MCF 10A (cell line): ENCODE data around the gene PRPF4. TPM values are rescaled to one million over a fixed set of nuclear protein-coding genes. Genes with fewer than 3 reads are reported as not detected.

Source experiments
- BruUV-seq: library from RNA; stranded (reverse); fragments of 400-500 nt; replicated peaks from 2 replicates; lab custom pipeline; 2021; lab: Mats Ljungman, UMichigan
- CTCF ChIA-PET: fragments of 300-600 bp; sonication (Branson Sonifier 250); formaldehyde crosslinking; extraction: SDS; loops from one replicate; lab custom pipeline; 2021; ENCODE audit warnings: antibody characterized with exemption, inconsistent platforms; lab: Yijun Ruan, JAX
- POLR2A ChIA-PET: fragments of 300-600, 350-650 bp; sonication (Branson Sonifier 250); formaldehyde crosslinking; extraction: SDS; loops from one replicate; lab custom pipeline; 2020; ENCODE audit warnings: antibody characterized with exemption, inconsistent platforms; lab: Yijun Ruan, JAX
- DNase-seq: peaks from one replicate; pipeline ENCODE4 v3.0.0-alpha.2; 2018; ENCODE audit not compliant: unreplicated experiment
- H3K27ac Mint-ChIP-seq: one replicate; pipeline ENCODE4 v1.8.0; 2022; ENCODE audit warnings: mild to moderate bottlenecking, low read depth, mixed read lengths; ENCODE audit not compliant: unreplicated experiment
- H3K27me3 Mint-ChIP-seq: one replicate; pipeline ENCODE4 v1.8.0; 2022; ENCODE audit warnings: mixed read lengths; ENCODE audit not compliant: insufficient read depth, unreplicated experiment
- H3K36me3 Mint-ChIP-seq: one replicate; pipeline ENCODE4 v1.8.0; 2022; ENCODE audit warnings: mild to moderate bottlenecking, moderate library complexity, mixed read lengths; ENCODE audit not compliant: insufficient read depth, unreplicated experiment
- H3K4me1 Mint-ChIP-seq: one replicate; pipeline ENCODE4 v1.8.0; 2022; ENCODE audit warnings: mixed read lengths; ENCODE audit not compliant: insufficient read depth, unreplicated experiment
- H3K4me3 Mint-ChIP-seq: one replicate; pipeline ENCODE4 v1.8.0; 2022; ENCODE audit warnings: mild to moderate bottlenecking, moderate library complexity, mixed read lengths; ENCODE audit not compliant: unreplicated experiment
- H3K9me3 Mint-ChIP-seq: one replicate; pipeline ENCODE4 v1.8.0; 2022; ENCODE audit warnings: mixed read lengths; ENCODE audit not compliant: unreplicated experiment
- CTCF ChIP-seq: fragments of 200-600 bp; IDR thresholded peaks from one replicate; pipeline ENCODE4 v1.8.0; 2022; ENCODE audit warnings: antibody characterized with exemption, mild to moderate bottlenecking; ENCODE audit not compliant: unreplicated experiment
- intact Hi-C: fragments of 100-400 bp; cut with micrococcal nuclease; formaldehyde crosslinking; loops from 2 replicates; pipeline ENCODE4 v1.14.1; 2022
- total RNA-seq: library from RNA; stranded (reverse); gene quantifications from 2 replicates; pipeline ENCODE4 v1.2.3, GENCODE V29; 2022

Gene PRPF4
- total RNA-seq, 1 experiment from 2014 or later, result 37.3 TPM

- H3K4me3 Mint-ChIP-seq, result no peak overlapping the region
- H3K4me1 Mint-ChIP-seq, result peaks cover 5% of the 10 kb centered on the region
- ChIA-PET POLR2A (no interaction called here), CTCF (interaction anchor here (0.6 to 1.7 kb wide), 4 partner anchors 30 to 561 kb away, joined by 3 to 8 read pairs (median 3); no protein-coding TSS in a partner anchor)
- H3K27ac Mint-ChIP-seq, result no peak overlapping the region
- BruUV-seq, result no TSS peak
- intact Hi-C loops, result loop anchor here (10.0 kb wide), 1 partner anchor 295 kb away; no protein-coding TSS in a partner anchor
- DNase-seq, result peak; percentile 32
- no peaks in the 10 kb centered on the region for H3K9me3 Mint-ChIP-seq
- H3K36me3 Mint-ChIP-seq, result peaks cover 13% of the 10 kb centered on the region
- peaks cover 47% of the 10 kb centered on the region for H3K27me3 Mint-ChIP-seq
- no peak for TF ChIP-seq CTCF
Measured at GRCh38 chr9:113299800-113300292, 24.4 kb downstream of the PRPF4 start.

GRCh38 chr9:113301548-113301947 lies 26.1 kb downstream of the PRPF4 start:
- DNase-seq, result no peak
- POLR2A ChIA-PET, result interaction anchor here (0.9 kb wide), 1 partner anchor 86 kb away, joined by 3 read pairs; no protein-coding TSS in a partner anchor

GRCh38 chr9:113302792-113303418 lies 27.4 kb downstream of the PRPF4 start, which contains the start of gene RNF183:
Gene RNF183, minus strand, starts transcription at chr9:113303376. Its CDS starts 5,192 bp downstream, at chr9:113298184.
- TF ChIP-seq CTCF, result no peak
- peaks cover 47% of the 10 kb centered on the region for H3K27me3 Mint-ChIP-seq
- peaks cover 13% of the 10 kb centered on the region for H3K36me3 Mint-ChIP-seq
- intact Hi-C loops, result loop anchor here (10.0 kb wide), 1 partner anchor 292 kb away; no protein-coding TSS in a partner anchor
- BruUV-seq, result no TSS peak
- DNase-seq, result no peak
- ChIA-PET POLR2A (interaction anchor here (0.6 kb wide), 1 partner anchor 1064 kb away, joined by 5 read pairs; no protein-coding TSS in a partner anchor), CTCF (interaction anchor here (0.6 kb wide), 1 partner anchor 1706 kb away, joined by 4 read pairs; no protein-coding TSS in a partner anchor)
- H3K4me3 Mint-ChIP-seq, result no peak within 1 kb of the TSS
- no peak within 1 kb of the TSS for H3K27ac Mint-ChIP-seq
- H3K9me3 Mint-ChIP-seq, result no peaks in the 10 kb centered on the region
- peaks cover 5% of the 10 kb centered on the region for H3K4me1 Mint-ChIP-seq

More at GRCh38 chr9:113301548-113301947, 26.1 kb downstream of the PRPF4 start:
- no peak for TF ChIP-seq CTCF
- H3K27me3 Mint-ChIP-seq, result peaks cover 47% of the 10 kb centered on the region
- no TSS peak for BruUV-seq
- H3K27ac Mint-ChIP-seq, result no peak overlapping the region
- intact Hi-C loops, result loop anchor here (10.0 kb wide), 1 partner anchor 293 kb away; no protein-coding TSS in a partner anchor
- H3K36me3 Mint-ChIP-seq, result peaks cover 13% of the 10 kb centered on the region
- no peaks in the 10 kb centered on the region for H3K9me3 Mint-ChIP-seq
- H3K4me1 Mint-ChIP-seq, result peaks cover 5% of the 10 kb centered on the region
- CTCF ChIA-PET, result interaction anchor here (0.6 kb wide), 1 partner anchor 471 kb away, joined by 4 read pairs; no protein-coding TSS in a partner anchor
- H3K4me3 Mint-ChIP-seq, result no peak overlapping the region

- no peak for TF ChIP-seq CTCF
- Mint-ChIP-seq H3K27ac (peak overlapping the region; percentile 16), H3K9me3 (no peaks in the 10 kb centered on the region), H3K36me3 (peaks cover 6% of the 10 kb centered on the region), H3K4me1 (peaks cover 5% of the 10 kb centered on the region), H3K27me3 (peaks cover 20% of the 10 kb centered on the region), H3K4me3 (no peak overlapping the region)
- intact Hi-C loops, result loop anchor here (10.0 kb wide), 1 partner anchor 288 kb away; no protein-coding TSS in a partner anchor
- no TSS peak for BruUV-seq
- ChIA-PET POLR2A (interaction anchor here (1.0 kb wide), 1 partner anchor 53 kb away, joined by 3 read pairs; no protein-coding TSS in a partner anchor), CTCF (interaction anchor here (0.7 kb wide), 1 partner anchor 16 kb away, joined by 4 read pairs; no protein-coding TSS in a partner anchor)
- no peak for DNase-seq
Measured at GRCh38 chr9:113306566-113306965, 31.1 kb downstream of the PRPF4 start.
